ENCODE results near the gene CD274. TPM values are rescaled to one million over a fixed set of nuclear protein-coding genes. Genes with fewer than 3 reads are reported as not detected.

CD274 gene
- total RNA-seq, 3 donors from 2014 or later: 2.6 to 5.4 (median 3.4) TPM

DNA sequence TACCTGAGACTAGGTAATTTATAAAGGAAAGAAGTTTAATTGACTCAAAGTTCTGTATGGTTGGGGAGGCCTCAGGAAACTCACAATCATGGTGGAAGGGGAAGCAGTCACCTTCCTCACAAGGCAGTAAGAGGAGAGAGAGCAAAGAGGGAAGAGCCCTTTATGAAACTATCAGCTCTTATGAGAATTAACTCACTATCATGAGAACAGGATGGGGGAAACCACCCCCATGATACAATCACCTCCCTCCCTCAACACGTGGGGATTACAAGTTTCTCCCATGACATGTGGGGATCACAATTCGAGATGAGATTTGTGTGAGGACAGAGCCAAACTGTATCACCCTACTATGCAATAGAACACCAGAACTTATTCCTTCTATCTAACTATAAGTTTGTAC is 27.9 kb downstream of the CD274 start:
- no peaks in the 10 kb centered on the region for H3K4me1 ChIP-seq (ENCODE audit: low read depth)
- H3K36me3 ChIP-seq (ENCODE audit: low read depth): no peaks in the 10 kb centered on the region
- no peaks in the 10 kb centered on the region for H3K9me3 ChIP-seq
- DNase-seq (no peak), ATAC-seq (no peak)
- intact Hi-C loops (cut with DNase I, micrococcal nuclease): no loop called here
- H3K4me3 ChIP-seq: no peak overlapping the region
- TF ChIP-seq, protein P1, sequence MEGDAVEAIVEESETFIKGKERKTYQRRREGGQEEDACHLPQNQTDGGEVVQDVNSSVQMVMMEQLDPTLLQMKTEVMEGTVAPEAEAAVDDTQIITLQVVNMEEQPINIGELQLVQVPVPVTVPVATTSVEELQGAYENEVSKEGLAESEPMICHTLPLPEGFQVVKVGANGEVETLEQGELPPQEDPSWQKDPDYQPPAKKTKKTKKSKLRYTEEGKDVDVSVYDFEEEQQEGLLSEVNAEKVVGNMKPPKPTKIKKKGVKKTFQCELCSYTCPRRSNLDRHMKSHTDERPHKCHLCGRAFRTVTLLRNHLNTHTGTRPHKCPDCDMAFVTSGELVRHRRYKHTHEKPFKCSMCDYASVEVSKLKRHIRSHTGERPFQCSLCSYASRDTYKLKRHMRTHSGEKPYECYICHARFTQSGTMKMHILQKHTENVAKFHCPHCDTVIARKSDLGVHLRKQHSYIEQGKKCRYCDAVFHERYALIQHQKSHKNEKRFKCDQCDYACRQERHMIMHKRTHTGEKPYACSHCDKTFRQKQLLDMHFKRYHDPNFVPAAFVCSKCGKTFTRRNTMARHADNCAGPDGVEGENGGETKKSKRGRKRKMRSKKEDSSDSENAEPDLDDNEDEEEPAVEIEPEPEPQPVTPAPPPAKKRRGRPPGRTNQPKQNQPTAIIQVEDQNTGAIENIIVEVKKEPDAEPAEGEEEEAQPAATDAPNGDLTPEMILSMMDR (IDR thresholded peaks at IDR 0.05): no peak

DNA sequence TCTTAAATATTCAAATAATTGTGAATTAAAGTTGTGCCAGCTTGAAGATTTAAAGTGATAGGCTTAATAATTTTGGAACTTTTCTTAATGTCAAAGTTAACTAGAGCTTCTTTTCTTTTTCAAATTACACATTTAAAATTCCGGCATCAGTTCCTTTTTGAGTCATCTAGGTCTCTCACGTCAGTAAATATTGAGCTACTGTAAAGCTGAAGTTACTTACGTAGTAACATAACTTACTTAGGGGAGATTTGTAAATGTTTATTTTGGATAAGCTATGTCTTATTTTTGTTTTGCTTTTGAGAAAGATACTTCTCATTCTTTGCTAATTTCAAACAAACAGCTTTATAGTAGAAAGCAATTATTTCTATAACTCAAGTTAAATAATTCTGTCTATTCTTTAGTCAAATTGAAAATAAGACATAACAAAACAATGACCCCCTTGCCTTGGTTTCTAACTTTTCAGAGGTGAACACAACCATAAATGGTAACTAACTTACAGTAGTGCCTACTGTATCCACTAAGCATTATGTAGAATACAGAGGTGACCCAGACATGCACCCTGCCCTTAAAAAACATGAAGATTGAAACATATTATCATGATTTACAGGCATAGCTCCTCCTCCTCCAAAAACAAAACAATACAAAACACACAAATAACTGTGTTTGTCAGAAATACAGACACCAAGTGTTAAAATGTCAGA is 29.8 kb downstream of the CD274 start:
- TF ChIP-seq, protein P1 (IDR thresholded peaks at IDR 0.05): no peak
- Histone ChIP-seq H3K4me1 (ENCODE audit: low read depth) (no peaks in the 10 kb centered on the region), H3K9me3 (no peaks in the 10 kb centered on the region), H3K4me3 (no peak overlapping the region), H3K36me3 (ENCODE audit: low read depth) (no peaks in the 10 kb centered on the region)
- intact Hi-C loops (cut with DNase I, micrococcal nuclease): no loop called here
- ATAC-seq (no peak), DNase-seq (no peak)

DNA sequence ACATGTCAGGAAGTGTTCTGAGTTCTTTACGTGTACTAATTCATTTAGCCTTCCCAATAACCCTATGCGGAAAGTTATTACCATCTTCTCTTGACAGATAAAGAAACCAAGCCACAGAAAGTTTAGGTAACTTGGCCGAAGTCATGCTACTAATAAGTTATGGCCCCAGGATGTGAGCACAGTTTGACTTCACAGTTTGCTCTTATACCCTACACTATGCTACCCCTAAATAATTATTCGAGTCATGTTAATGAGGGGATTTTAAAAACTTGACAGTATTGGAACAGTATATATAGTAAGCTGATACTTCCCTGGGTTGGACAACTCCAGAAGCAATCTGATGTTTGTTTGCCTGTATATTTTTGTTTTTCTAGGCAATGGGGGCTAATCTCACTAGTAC is 30.6 kb downstream of the CD274 start:
- DNase-seq: no peak
- ATAC-seq: no peak
- TF ChIP-seq, protein P1 (IDR thresholded peaks at IDR 0.05): no peak
- intact Hi-C loops (cut with DNase I, micrococcal nuclease): no loop called here
- Histone ChIP-seq H3K4me3 (no peak overlapping the region), H3K36me3 (ENCODE audit: low read depth) (no peaks in the 10 kb centered on the region), H3K4me1 (ENCODE audit: low read depth) (no peaks in the 10 kb centered on the region), H3K9me3 (no peaks in the 10 kb centered on the region)

DNA sequence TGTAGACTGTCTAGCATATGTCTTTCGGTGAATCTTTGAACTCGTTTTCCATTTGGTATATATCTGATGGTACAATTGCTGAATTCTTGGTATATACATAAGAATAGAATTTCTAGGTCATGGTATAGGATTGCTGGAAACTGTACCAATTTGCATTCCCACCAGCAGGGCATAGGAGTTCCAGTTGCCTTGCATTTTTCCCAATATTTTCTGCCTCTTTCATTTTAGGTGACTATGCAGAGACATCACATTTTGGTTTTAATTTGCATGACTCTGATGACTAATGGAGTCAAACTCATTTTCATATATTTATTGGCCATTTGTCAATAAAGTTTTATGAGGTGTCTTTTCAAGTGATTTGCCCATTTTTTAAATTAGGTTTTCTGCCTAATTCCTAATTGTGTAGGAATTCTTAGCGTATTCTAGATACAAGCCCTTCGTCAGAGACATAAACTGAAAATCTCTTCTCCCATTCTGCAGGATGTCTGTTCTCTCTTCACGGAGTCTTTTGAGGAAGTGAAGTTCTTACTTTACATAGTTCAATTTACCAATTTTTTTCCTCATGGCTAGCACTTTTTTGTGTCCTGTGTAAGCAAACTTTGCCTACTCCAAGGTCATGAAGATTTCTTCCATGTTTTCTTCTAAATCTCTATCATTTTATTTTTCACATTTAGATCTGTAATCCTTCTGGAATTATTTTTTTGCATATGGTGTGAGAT is 31.1 kb downstream of the CD274 start:
- intact Hi-C loops (cut with DNase I, micrococcal nuclease): no loop called here
- no peak for DNase-seq
- Histone ChIP-seq H3K36me3 (ENCODE audit: low read depth) (no peaks in the 10 kb centered on the region), H3K4me3 (no peak overlapping the region), H3K9me3 (no peaks in the 10 kb centered on the region), H3K4me1 (ENCODE audit: low read depth) (no peaks in the 10 kb centered on the region)
- TF ChIP-seq, protein P1 (IDR thresholded peaks at IDR 0.05): no peak
- no peak for ATAC-seq

DNA sequence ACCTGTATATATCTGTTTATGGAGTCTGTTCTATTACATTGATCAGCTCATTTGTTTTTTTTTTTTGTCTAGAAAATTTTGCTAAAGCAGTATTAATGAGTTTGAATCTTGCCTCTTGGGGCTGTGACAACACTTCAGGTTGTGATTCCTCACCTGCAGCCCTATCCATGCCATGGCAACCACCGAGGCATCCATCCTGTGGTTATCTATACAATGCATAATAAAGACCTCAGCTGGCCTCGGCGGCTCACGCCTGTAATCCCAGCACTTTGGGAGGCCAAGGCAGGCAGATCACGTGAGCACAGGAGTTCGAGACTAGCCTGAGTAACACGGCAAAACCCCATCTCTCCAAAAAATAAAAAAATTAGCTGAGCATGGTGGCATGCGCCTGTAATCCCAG is 31.9 kb downstream of the CD274 start:
- TF ChIP-seq, protein P1 (IDR thresholded peaks at IDR 0.05): no peak
- Histone ChIP-seq H3K9me3 (no peaks in the 10 kb centered on the region), H3K4me1 (ENCODE audit: low read depth) (no peaks in the 10 kb centered on the region), H3K36me3 (ENCODE audit: low read depth) (no peaks in the 10 kb centered on the region), H3K4me3 (no peak overlapping the region)
- no peak for ATAC-seq
- intact Hi-C loops (cut with DNase I, micrococcal nuclease): no loop called here
- DNase-seq: no peak
